ENCODE results near the gene PODXL2.

GRCh38 chr3:127660621-127661251 is 31.8 kb downstream of the PODXL2 start:
- TF ChIP-seq, protein P1, sequence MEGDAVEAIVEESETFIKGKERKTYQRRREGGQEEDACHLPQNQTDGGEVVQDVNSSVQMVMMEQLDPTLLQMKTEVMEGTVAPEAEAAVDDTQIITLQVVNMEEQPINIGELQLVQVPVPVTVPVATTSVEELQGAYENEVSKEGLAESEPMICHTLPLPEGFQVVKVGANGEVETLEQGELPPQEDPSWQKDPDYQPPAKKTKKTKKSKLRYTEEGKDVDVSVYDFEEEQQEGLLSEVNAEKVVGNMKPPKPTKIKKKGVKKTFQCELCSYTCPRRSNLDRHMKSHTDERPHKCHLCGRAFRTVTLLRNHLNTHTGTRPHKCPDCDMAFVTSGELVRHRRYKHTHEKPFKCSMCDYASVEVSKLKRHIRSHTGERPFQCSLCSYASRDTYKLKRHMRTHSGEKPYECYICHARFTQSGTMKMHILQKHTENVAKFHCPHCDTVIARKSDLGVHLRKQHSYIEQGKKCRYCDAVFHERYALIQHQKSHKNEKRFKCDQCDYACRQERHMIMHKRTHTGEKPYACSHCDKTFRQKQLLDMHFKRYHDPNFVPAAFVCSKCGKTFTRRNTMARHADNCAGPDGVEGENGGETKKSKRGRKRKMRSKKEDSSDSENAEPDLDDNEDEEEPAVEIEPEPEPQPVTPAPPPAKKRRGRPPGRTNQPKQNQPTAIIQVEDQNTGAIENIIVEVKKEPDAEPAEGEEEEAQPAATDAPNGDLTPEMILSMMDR (IDR thresholded peaks at IDR 0.05), result no peak
- TF ChIP-seq POLR2AphosphoS5 (IDR thresholded peaks at IDR 0.05), result no peak

Measured in breast epithelium (tissue), 3 donors.